Measurements from ENCODE around the gene NRCAM.

- TF ChIP-seq EZH2 (IDR thresholded peaks at IDR 0.05; ENCODE audit: borderline replicate concordance, low read length) (no peak), CTCF (conservative IDR thresholded peaks at IDR 0.05 in 1 of 2, IDR thresholded peaks at IDR 0.05 in 1 of 2; ENCODE audit: extremely low read depth in 1 of 2, insufficient read depth in 1 of 2, low read depth in 1 of 2, low read length in 2 of 2) (no peak)
Measured at GRCh38 chr7:108434010-108434409, 22.2 kb downstream of the NRCAM start.

Measured in mammary epithelial cell (primary cell).